ENCODE results near the gene TEX19.
A peak's percentile ranks its signal among the peaks of the same experiment; 100 is the strongest.
"Not testable (repeated sequence)": the region's sequence is repeated elsewhere in the genome, so short reads cannot be mapped to it uniquely, and the experiment has no call there.

TEX19 gene

DNA sequence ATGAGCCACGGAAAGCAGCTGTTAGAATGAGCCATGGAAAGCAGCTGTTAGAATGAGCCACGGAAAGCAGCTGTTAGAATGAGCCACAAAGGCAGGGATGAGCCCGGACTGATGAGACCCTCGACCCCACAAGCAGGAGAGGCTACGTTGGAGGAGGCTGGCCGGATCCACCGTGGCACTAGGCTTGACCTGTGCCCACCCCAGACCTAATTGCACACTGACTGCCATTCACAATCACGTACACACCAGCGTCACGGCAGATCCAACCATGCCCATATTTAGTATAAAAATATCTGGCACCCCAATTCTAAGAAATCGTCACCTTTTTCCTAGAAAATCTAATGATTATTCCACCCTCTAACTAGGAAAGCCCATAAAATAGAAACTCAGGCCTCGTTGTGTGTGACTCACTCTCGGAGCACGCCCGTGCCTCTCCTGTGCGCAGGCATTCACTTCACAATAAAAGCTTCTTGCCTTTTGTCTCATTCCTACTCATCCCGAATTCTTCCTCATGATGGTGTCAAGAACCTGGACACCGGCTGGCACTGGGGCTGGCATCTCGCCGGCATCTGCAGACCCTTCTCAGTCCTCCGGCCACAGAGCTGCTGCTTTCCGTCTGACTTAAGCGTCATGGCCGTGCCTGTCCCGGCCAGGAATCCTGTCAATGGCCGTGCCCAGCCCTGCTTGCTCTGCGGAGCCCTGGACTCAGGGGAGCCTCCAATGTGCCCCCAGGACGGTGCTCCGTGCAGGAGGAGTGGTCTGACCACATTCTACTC, 20.0 kb upstream of the TEX19 start:
- peak; percentile 22 for DNase-seq

DNA sequence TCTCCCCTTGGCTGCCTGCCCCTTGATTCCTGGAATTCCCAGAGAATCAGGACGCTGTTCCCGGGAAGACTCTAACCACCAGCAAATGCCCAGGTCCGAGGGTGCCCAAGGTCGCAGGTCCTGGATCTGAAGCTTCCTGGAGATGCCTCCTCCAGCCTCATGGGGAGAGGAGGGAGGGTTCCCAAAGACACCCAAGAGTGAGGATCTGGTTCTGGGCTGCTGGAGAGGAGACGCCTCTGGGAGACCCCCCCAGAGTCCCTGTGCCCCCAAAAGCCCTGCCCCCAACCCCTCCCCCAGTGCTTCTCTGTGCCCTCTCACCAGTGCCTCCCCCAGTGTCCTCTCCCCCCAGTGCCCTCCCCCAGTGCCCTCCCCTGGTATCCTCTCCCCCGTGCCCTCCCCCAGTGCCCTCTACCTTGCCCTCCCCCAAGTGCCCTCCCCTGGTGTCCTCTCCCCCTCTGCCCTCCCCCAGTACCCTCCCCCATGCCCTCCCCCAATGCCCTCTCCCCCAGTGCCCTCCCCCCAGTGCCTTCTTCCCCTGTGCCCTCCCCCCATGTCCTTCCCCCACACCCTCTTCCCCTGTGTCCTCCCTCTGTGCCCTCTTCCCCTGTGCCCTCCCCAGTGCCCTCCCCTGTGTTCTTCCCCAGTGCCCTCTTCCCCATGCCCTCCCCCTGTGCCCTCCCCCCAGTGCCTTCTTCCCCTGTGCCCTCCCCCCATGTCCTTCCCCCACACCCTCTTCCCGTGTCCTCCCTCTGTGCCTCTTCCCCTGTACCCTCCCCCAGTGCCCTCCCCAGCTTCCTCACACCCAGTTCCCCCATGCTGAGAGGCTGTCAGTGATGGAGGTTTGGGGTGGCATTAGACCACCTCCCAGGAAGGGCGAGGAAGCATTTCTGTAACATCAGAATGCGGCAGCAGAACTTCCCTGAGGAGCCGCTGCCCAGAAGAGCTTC, 19.1 kb upstream of the TEX19 start:
- DNase-seq: no peak

DNA sequence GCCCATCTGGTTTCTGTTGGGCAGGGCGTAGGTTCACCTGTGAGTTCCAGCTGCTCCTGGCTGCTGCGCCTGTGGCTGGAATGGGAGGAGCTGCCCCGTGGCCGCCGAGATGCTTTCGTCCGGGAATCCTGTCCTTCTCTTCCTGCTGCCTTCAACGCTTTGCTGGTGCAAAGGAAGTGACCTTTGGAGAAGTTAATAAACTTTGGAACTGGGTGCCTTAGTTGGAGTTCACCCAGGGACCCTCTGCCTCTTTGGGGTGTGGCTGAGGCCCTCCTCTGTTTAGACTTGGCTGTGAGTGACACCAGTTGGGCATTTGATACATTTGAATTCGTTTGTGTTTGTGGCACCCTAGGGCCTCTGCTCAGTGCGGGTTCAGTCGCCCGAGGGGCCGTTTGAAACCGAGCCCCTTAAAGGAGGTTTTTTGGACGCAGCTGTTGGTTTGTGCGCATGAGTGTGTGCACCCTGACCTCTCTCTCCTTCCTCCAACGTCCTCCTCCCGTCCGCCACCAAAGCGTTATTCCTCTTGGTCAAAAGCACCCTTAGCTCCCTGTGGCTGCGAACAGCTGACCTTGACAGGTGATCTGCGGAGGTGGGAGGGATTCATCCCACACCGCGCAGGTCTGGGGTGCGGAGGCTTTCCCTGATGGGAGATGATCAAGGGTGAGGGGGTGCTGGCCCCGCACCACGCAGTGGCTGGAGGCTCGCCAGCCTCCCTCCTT, 16.5 kb upstream of the TEX19 start:
- DNase-seq: no peak

DNA sequence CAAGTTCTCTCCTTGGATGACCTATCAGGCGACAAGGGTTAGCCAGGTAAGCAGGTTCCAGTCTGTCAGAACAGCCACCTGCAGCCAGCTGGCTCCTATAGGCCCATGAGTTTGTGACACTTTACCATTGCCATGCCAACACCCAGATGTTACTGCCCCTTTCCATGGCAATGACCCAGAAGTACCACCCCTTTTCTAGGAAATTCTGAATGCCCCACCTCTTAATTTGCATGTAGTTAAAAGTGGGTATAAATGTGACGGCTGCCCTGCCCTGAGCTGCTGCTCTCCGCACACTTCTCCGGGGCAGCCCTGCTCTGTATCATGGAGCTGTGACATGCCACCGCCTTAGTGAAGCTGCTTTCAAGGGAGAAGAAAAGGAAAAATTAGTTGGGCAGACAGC, 15.5 kb upstream of the TEX19 start:
- DNase-seq: no peak

DNA sequence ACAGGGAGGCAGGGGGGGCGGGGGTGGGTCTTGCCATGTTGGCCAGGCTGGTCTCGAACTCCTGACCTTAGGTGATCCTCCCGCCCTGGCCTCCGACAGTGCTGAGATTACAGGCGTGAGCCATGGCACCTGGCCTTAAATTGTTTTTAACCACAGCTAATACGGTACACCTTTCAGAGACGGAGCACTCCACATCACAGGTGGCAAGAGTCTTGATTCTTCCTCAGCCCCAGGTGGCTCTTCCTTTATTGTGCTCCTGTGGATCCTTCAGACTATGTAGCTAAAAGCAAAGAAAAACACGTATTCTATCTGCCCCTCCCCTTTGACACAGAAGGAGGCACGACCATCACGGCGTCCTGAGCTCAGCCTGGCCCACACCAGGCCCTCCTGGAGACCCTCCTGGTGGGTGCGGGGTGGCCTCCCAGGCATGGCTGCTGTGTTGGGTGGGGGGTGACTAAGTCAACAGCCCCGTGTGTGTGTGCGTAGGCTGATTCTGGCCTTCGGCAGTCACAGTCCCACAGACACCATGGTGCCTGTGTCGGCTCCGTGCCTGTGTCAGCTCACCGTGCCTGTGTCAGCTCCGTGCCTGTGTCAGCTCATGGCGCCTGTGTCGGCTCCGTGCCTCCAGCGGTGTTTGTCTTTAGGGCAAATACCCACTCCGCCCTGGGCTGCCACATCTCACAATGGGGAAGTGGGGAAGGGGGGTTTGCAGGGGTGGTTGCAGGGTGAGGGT, 14.7 kb upstream of the TEX19 start:
- no peak for DNase-seq

DNA sequence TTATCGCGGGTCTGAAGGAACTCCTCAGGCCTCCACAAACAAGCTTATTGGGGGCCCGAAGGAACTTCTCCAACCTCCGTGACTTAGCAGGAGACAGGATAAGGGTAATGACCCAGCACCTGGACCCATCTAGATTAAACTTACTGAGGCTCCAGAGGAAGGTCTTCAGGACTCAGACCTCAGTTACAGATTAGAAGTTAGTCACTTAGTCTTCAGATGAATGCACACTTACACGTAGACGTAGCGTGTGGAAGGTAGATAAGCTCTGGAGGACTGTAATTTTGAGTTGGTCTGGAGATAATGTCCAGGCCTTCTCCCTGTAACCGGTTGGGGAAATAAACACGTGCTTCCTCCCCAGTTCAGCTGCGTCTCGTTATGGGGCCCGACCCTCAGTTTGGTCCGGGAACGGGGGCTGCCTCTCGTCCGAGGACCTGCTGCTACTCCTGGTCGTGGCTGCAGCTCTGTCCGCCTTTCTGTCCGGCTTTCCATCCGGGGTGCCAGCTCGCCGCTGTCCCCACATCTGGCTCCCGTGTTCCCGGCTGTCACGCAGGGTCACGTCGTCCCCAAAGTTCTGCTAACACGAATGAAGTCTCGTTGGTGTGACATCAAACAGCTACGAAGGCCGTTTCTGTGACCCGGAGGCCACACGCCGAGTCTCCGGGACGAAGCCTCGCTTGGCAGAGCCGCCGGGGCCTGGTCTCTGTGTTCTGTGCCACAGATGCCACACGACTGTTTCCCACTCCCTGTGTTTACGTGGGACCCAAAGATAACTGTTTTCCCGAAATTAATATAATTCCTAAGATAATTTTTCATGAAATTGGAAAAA, 13.7 kb upstream of the TEX19 start:
- no peak for DNase-seq

DNA sequence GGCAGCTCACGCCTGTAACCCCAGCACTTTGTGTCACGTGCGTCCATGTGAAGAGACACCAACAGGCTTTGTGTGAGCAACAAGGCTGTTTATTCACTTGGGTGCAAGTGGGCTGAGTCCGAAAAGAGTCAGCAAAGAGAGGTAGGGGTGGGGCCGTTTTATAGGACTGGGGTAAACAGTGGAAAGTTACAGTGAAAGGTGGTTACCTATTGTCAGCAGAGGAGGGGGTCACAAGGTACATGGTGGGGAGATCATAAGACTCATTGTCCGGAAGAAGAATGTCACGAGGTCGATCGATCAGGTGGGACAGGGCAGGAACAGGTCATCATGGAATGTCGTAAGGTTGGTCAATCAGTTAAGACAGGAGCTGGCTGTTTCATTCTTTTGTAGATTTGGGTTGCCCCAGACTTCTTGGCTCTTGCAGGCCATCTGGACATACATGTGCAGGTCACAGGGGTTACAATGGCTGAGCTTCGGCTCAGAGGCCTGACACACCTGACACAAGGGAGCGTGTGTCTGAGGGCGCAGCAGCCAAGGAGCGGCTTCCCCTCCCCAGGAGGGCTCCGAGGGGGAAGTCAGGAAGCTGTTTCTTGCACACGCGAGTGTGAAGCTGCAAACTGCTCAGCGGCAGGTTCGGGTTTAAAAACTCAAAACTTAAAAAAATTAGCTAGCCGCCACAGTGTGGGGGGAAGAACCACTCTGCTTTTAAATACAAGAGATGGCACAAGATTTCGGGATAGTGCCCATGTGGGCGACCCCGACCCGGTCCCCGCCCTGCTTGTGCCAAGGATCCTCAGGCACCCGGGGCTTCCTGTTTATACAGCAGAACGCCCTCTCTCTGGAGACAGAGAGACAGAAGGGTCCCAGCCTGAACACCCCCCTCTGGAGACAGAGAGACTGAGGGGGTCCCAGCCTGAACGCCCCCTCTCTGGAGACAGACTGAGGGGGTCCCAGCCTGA, 12.4 kb upstream of the TEX19 start:
- DNase-seq: no peak

DNA sequence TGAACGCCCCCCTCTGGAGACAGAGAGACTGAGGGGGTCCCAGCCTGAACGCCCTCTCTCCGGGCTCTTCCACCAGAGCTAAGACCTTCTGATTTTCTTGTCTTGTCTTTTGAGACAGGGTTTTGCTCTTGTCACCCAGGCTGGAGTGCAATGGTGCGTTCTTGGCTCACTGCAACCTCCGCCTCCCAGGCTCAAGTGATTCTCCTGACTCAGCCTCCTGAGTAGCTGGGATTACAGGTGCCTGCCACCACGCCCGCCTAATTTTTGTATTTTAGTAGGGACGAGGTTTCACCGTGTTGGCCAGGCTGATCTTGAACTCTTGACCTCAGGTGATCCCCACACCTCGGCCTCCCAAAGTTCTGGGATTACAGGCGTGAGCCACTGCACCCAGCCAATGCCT, 11.1 kb upstream of the TEX19 start:
- not testable (repeated sequence) for DNase-seq

DNA sequence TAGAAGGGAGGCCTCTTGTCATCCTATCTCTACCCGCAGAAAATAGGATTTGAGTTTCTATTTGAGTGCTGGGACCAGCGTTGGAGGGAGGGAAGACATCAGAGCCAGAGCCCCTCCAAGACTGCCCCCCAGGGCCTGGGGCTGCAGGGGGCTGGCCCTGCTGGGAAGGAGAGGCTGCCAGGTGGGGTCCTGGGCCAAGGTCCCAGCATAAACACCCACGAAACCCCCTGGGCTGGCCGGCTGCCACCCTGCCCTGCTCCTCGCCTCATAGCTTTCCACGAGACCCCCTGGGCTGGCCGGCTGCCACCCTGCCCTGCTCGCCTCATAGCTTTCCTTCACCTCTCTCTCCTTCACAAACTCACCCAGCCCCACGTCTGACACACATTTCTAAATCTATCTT, 10.6 kb upstream of the TEX19 start:
- no peak for DNase-seq

DNA sequence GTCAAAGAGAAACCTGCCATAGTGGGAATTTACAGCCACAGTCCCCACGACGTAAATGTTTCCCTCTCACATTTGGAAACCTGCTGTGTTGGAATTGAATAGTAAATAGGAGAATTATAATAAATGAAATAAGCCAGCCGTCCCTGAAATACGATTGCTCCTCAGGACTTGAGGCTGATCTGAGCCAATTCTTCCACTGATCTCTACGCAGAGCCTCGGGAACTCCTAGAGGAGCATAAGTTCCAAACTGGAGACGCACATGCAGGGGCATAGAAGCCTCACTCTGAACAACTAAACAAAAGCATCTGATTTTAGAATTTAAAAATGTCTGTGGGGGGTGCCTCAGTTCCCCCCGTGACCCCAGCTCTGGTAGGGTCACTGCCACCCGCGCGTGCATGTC, 10.2 kb upstream of the TEX19 start:
- no peak for DNase-seq

DNA sequence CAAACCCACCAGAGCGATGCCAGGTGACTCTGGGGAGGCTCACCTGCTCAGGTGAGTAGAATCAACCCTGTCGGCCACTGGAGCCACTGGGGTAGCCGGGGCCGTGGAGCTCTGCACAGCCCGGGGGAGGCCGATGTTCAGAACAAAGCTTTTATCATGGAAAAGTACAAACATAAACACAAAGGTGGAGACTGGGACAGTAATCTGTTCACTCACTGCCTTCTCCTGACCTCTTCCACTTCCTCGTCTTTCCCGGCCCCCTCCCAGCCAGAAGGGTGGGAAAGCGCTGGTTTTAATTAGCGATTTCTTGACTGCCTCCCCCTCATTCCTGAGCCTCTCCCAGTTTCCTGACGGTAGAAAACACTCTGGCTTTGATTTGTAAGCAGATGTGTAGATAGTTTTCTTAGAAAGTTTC, 9.8 kb upstream of the TEX19 start:
- DNase-seq: no peak

DNA sequence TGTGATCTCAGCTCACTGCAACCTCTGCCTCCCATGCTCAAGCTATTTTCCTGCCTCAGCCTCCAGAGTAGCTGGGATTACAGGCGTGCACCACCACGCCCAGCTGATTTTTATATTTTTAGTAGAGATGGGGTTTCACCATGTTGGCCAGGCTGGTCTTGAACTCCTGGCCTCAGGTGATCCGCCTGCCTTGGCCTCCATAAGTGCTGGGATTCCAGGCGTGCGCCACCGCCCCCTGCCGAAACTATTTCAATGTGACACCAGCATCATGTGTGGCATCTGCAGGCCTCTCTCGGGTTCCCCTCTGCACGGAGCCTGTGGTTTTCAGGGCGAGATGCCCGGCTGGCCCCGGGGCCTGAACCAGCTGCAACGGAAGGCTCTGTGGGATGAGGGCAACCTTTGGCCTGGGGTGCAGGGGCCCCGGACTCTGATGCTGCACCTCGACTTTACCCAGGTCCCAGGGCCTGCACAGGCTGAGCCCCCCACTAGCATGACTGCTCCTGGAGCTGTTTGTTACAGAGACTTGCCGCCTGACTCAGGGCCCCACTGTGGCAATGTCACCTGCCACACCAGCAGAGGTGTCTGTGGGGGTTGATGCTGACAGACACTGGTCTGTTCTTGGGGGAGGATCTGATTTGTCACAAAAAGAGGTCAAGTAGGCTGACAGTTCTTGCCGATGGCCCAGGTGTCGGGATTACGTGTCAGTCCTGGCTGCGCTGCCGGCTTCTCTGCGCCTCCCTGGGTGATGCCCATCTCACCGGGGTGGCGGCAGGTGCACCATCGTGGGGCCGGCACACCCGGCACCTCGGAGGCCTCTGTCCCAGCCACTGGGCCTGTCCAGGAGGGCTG, 8.6 kb upstream of the TEX19 start:
- no peak for DNase-seq

DNA sequence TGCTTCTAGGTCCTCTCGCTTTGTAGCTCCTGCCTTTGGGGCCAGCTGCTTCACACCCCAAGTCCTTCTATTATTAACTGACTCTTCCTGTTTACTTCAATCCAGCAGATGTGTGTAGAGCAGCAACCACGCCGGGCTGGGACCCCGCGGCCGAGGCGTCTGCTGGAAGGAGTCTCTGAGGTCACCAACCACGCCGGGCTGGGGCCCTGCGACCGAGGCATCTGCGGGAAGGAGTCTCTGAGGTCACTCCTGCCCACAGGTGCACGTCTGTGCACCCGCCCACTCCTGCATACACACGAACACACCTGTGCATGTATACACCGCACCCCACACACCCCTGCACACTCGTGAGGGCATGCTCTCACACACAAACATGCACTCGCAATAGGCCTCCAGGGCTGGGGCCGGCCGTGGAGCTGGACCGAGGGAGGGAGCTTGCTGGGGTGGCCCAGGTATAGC, 7.8 kb upstream of the TEX19 start:
- DNase-seq: no peak

DNA sequence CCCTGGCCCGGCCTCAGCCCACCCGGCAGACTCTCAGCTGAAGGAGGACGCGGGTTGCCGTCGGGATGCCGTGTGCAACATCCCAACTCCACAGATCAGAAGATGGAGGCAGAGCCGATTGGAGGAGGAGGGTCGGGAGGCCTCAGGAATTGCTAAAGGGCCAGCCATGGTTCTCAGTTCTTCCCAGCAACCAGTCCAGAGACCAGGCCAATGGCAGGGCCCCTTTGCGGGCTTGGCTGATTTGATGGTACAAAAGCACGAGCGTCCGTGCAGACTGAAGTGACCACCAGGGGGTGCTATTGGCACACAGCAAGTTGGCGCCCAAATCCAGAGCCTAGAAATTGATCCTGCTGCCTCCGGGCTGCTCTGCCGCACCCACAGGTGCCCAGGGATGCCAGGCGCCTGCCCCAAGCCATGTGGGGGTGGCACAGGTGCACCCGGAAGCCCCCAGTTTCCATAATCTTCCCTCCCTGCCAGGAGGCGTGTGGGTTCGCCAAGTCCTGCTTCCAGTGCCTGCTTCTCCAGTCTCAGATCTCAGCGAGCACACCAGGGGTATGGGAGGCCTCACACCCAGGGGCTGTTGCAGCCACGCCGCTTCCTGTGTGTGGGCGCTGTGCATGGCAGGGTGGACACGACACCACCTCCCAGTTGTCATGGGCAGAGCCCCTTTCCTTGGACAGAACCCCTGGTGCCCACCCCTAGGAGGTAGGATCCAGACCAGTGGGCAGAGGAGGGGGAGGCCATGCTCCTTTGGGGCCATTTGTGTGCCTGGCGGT, 7.1 kb upstream of the TEX19 start:
- peak; percentile 83 for DNase-seq

DNA sequence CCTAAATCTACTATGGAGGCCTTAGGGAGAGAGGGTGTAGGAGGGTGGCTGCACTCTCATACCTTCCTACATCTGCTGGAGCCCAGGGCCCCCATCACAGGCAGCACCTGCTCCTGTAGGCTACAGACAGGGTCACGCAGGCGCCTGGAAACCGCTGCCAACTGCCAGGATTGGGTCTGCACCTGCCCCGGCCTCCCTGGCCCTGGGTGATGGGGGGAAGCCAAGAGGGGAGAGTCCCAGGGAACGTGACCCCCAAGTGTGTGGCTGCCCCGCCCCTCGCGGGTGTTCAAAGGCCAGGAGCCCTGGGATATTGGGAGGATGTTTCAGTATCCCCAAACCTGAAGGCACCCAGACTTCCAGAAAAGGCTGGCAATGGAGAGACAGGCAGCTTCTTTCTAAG, 5.6 kb upstream of the TEX19 start:
- DNase-seq: no peak

DNA sequence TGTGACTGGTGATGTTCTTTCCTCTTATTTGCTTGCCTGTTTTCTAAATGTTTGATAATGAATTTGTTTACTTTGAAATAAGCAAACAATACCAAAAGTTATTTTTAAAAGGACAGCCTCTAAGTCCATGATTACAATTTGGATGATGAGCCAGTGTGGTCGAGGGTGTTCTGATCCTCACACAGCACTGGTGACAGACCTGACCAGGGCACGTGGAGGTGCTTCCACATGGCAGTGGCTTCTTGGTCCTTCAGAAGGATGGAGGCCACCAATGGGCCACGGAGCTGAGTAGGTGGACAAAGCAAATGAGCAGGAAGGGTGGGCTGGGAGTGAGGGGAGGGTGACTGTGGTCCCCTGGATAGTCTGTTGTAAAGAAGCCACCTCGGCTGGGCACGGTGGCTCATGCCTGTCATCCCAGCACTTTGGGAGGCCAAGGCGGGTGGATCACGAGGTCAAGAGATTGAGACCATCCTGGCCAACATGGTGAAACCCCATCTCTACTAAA, 4.2 kb upstream of the TEX19 start:
- no peak for DNase-seq

DNA sequence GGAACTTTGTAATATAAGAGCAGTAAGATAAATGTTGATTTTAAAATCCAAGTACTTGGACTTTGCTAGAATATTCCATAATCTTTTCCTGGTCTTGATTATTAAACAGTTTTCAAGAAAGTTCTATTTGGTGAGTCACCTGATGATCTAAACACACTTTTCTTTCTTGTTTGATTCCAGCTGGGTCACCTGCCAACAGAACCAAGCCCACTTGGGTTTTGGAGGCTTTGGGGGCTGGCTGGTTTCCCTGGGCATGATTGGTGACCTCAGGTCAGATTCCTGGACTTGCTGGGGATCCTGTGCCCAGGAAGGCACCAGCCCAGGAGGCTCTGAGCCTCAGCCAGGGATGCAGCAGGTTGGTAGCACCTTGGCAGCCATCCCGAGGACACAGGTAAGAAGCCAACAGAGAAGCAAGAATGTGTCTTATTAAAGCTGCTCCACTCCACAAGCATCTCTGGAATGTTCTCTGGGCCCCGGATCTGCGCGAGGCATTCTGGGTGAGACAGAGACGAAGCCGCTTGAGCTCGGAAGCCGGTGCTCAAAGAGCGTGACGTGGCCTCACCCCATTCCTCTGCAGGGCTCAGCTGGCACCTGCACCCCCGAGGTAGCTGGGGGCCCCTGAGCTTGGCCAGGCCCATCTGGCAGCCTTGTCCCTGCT, 3.1 kb upstream of the TEX19 start:
- DNase-seq: no peak

DNA sequence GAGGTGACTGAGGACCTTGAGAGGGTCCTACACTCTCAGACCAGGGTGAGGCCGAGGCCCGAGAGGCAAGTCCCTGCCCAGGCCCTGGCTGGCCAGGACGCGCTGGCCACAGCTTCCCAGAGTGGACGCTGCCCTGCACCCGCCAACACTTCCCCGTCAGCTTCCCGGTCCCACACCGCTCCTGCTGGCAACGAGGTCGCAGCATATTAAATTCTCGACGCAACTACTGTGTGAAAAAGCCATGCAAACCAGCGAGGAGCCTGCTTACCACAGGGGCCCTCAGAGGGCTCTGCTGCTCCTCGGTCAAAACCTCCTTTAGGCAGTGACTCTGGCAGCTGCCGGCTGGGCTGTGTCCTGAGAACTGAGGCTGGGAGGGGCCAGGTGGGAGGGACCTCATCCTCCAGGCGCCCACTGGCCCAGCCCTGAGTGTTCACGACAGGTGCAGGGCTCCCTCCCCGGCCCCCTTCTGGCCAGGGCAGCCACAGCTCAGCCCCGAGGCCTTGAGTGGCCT, 2.1 kb upstream of the TEX19 start:
- DNase-seq: no peak
